WTC11 (cell line): ENCODE measurements around the gene SKP1. TPM values are rescaled to one million over a fixed set of nuclear protein-coding genes. Genes with fewer than 3 reads are reported as not detected.

ENCODE experiments used
- ATAC-seq: fragments of 200-7000 bp; cut with Tn5 transposase; 2 replicates; pipeline ENCODE4 v1.10.0; 2021; ENCODE audit warnings: mild to moderate bottlenecking, moderate library complexity
- CTCF ChIA-PET: fragments of 300-600 bp; sonication (Branson Sonifier 250); formaldehyde crosslinking; loops from one replicate; lab custom pipeline; 2021; ENCODE audit warnings: antibody characterized with exemption; lab: Charles Lee
- POLR2A ChIA-PET: fragments of 350-600 bp; sonication (Branson Sonifier 250); formaldehyde crosslinking; loops from one replicate; lab custom pipeline; 2021; ENCODE audit warnings: antibody characterized with exemption; lab: Charles Lee
- DNase-seq: peaks from one replicate; pipeline ENCODE4 v3.0.0; 2021; ENCODE audit warnings: low spot score
- H3K27ac Mint-ChIP-seq: 2 replicates; pipeline ENCODE4 v1.8.0; 2021; ENCODE audit warnings: mixed read lengths
- H3K27me3 Mint-ChIP-seq: 2 replicates; pipeline ENCODE4 v1.8.0; 2021; ENCODE audit warnings: low read depth, mild to moderate bottlenecking, moderate library complexity, mixed read lengths
- H3K36me3 Mint-ChIP-seq: 2 replicates; pipeline ENCODE4 v1.8.0; 2021; ENCODE audit warnings: mixed read lengths
- H3K4me1 Mint-ChIP-seq: 2 replicates; pipeline ENCODE4 v1.8.0; 2022; ENCODE audit warnings: mixed read lengths
- H3K4me3 Mint-ChIP-seq: 2 replicates; pipeline ENCODE4 v1.8.0; 2021; ENCODE audit warnings: mild to moderate bottlenecking, moderate library complexity, mixed read lengths
- H3K9me3 Mint-ChIP-seq: 2 replicates; pipeline ENCODE4 v1.8.0; 2021; ENCODE audit warnings: mixed read lengths
- ATF3 ChIP-seq: sonication (generic); formaldehyde crosslinking; conservative IDR thresholded peaks from 2 replicates; pipeline ENCODE4 v1.8.1; 2022; ENCODE audit warnings: mild to moderate bottlenecking, missing genetic modification reagents
- EMX1 ChIP-seq: fragments of 250-450 bp; sonication (Bioruptor Pico); IDR thresholded peaks from 2 replicates; pipeline ENCODE4 v1.8.0; 2021; ENCODE audit warnings: mild to moderate bottlenecking
- ETV6 ChIP-seq: sonication (generic); formaldehyde crosslinking; IDR thresholded peaks from 2 replicates; pipeline ENCODE4 v1.8.1; 2022; ENCODE audit warnings: mild to moderate bottlenecking, missing genetic modification reagents
- FOXP1 ChIP-seq: sonication (generic); formaldehyde crosslinking; IDR thresholded peaks from 2 replicates; pipeline ENCODE4 v1.8.0; 2022; ENCODE audit warnings: missing genetic modification reagents, mild to moderate bottlenecking, moderate library complexity, borderline replicate concordance
- GABPB1 ChIP-seq: sonication (generic); formaldehyde crosslinking; IDR thresholded peaks from 2 replicates; pipeline ENCODE4 v1.8.1; 2023; ENCODE audit warnings: mild to moderate bottlenecking, missing genetic modification reagents
- GRHL2 ChIP-seq: fragments of 250-450 bp; sonication (Bioruptor Pico); IDR thresholded peaks from 2 replicates; pipeline ENCODE4 v1.8.0; 2022; ENCODE audit warnings: mild to moderate bottlenecking, moderate library complexity; ENCODE audit not compliant: insufficient replicate concordance, severe bottlenecking
- GTF2I ChIP-seq: fragments of 250-450 bp; sonication (Bioruptor Pico); conservative IDR thresholded peaks from 2 replicates; pipeline ENCODE4 v1.4.0; 2021; ENCODE audit warnings: mild to moderate bottlenecking
- KAT7 ChIP-seq: sonication (generic); formaldehyde crosslinking; IDR thresholded peaks from 2 replicates; pipeline ENCODE4 v1.8.1; 2023; ENCODE audit warnings: missing genetic modification reagents, mild to moderate bottlenecking, borderline replicate concordance
- MAX ChIP-seq: sonication (generic); formaldehyde crosslinking; IDR thresholded peaks from 2 replicates; pipeline ENCODE4 v1.8.0; 2022; ENCODE audit warnings: mild to moderate bottlenecking, missing genetic modification reagents
- NFYB ChIP-seq: sonication (generic); formaldehyde crosslinking; conservative IDR thresholded peaks from 2 replicates; pipeline ENCODE4 v1.8.0; 2022; ENCODE audit warnings: low read depth, missing genetic modification reagents
- SMAD4 ChIP-seq: sonication (generic); formaldehyde crosslinking; IDR thresholded peaks from 2 replicates; pipeline ENCODE4 v1.8.0; 2022; ENCODE audit warnings: mild to moderate bottlenecking, missing genetic modification reagents
- TEAD1 ChIP-seq: sonication (generic); formaldehyde crosslinking; IDR thresholded peaks from 2 replicates; pipeline ENCODE4 v1.8.0; 2022; ENCODE audit warnings: mild to moderate bottlenecking, missing genetic modification reagents
- ZBTB21 ChIP-seq: sonication (generic); formaldehyde crosslinking; IDR thresholded peaks from 2 replicates; pipeline ENCODE4 v1.8.1; 2023; ENCODE audit warnings: mild to moderate bottlenecking, missing genetic modification reagents, borderline replicate concordance
- ZNF263 ChIP-seq: sonication (generic); formaldehyde crosslinking; IDR thresholded peaks from 2 replicates; pipeline ENCODE4 v1.8.1; 2022; ENCODE audit warnings: low read depth, mild to moderate bottlenecking, moderate library complexity, missing genetic modification reagents
- ZNF317 ChIP-seq: sonication (generic); formaldehyde crosslinking; IDR thresholded peaks from 2 replicates; pipeline ENCODE4 v1.8.1; 2023; ENCODE audit warnings: low read depth, mild to moderate bottlenecking, moderate library complexity, missing genetic modification reagents, borderline replicate concordance
- ZNF425 ChIP-seq: fragments of 250-450 bp; sonication (Bioruptor Pico); conservative IDR thresholded peaks from 2 replicates; pipeline ENCODE4 v1.9.0; 2021; ENCODE audit warnings: mild to moderate bottlenecking
- total RNA-seq: library from RNA; stranded (reverse); gene quantifications from 3 replicates; pipeline ENCODE4 v1.2.3, GENCODE V29; 2021
- TF ChIP-seq, protein P1 (sequence below): sonication (generic); formaldehyde crosslinking; IDR thresholded peaks from 2 replicates; pipeline ENCODE4 v1.8.1; 2022; ENCODE audit warnings: mild to moderate bottlenecking, missing genetic modification reagents, moderate library complexity, borderline replicate concordance
- TF ChIP-seq, protein P2 (sequence below): sonication (generic); formaldehyde crosslinking; IDR thresholded peaks from 2 replicates; pipeline ENCODE4 v1.8.1; 2023; ENCODE audit warnings: mild to moderate bottlenecking, missing genetic modification reagents, borderline replicate concordance

SKP1 gene
- total RNA-seq, 1 experiment from 2014 or later: 285 TPM

DNA sequence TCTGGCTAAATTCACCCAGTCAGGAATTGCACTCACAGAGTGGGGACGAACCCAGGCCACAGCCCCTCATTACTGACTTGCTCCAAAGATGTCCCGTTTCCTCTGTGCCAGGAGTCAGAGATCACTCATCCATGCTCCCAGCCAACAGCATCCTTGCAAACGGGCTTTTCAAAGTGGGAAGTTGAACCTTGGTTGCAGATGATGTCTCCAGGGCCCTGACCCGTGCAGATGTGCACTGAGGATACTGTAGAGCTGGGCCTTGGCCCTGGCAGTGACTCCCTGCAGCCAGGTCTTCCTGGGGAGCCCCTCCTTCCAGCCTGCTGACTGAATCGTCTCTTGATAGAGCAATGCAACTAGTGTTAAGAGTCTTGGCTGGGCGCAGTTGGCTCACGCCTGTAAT is 40.0 kb downstream of the SKP1 start:
- Mint-ChIP-seq H3K27ac (0 out of 2 replicates have a peak overlapping the region, but pooled peaks have one; percentile 7), H3K4me3 (no peak overlapping the region), H3K9me3 (no peaks in the 10 kb centered on the region), H3K36me3 (peaks cover 6% of the 10 kb centered on the region; the same call in 1 of the 2 replicates), H3K4me1 (peaks cover 22% of the 10 kb centered on the region), H3K27me3 (no peaks in the 10 kb centered on the region)
- DNase-seq (no peak), ATAC-seq (no peak)
- TF ChIP-seq GRHL2 (CRISPR knock-in tag) (no peak), FOXP1 (CRISPR knock-in tag) (no peak), ZNF263 (CRISPR knock-in tag) (no peak)
- POLR2A ChIA-PET: no interaction called here
- CTCF ChIA-PET: interaction anchor here (0.6 to 12.5 kb wide), 4 partner anchors 11 to 132 kb away, joined by 4 to 202 read pairs (median 5); no protein-coding TSS in a partner anchor

GRCh38 chr5:134136221-134136631 is 40.5 kb downstream of the SKP1 start:
- Mint-ChIP-seq H3K4me1 (peaks cover 22% of the 10 kb centered on the region), H3K27me3 (no peaks in the 10 kb centered on the region), H3K4me3 (no peak overlapping the region), H3K36me3 (peaks cover 6% of the 10 kb centered on the region; the same call in 1 of the 2 replicates), H3K9me3 (no peaks in the 10 kb centered on the region), H3K27ac (no peak overlapping the region)
- CTCF ChIA-PET: interaction anchor here (1.0 to 12.5 kb wide), 2 partner anchors 23 to 97 kb away, joined by 3 to 202 read pairs; no protein-coding TSS in a partner anchor
- TF ChIP-seq ZNF425 (CRISPR knock-in tag) (no peak), MAX (CRISPR knock-in tag) (no peak), SMAD4 (CRISPR knock-in tag) (no peak), ETV6 (CRISPR knock-in tag) (no peak), ZNF317 (CRISPR knock-in tag) (no peak)
- TF ChIP-seq, protein P1, sequence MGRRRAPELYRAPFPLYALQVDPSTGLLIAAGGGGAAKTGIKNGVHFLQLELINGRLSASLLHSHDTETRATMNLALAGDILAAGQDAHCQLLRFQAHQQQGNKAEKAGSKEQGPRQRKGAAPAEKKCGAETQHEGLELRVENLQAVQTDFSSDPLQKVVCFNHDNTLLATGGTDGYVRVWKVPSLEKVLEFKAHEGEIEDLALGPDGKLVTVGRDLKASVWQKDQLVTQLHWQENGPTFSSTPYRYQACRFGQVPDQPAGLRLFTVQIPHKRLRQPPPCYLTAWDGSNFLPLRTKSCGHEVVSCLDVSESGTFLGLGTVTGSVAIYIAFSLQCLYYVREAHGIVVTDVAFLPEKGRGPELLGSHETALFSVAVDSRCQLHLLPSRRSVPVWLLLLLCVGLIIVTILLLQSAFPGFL (CRISPR knock-in tag): no peak
- TF ChIP-seq, protein P2, sequence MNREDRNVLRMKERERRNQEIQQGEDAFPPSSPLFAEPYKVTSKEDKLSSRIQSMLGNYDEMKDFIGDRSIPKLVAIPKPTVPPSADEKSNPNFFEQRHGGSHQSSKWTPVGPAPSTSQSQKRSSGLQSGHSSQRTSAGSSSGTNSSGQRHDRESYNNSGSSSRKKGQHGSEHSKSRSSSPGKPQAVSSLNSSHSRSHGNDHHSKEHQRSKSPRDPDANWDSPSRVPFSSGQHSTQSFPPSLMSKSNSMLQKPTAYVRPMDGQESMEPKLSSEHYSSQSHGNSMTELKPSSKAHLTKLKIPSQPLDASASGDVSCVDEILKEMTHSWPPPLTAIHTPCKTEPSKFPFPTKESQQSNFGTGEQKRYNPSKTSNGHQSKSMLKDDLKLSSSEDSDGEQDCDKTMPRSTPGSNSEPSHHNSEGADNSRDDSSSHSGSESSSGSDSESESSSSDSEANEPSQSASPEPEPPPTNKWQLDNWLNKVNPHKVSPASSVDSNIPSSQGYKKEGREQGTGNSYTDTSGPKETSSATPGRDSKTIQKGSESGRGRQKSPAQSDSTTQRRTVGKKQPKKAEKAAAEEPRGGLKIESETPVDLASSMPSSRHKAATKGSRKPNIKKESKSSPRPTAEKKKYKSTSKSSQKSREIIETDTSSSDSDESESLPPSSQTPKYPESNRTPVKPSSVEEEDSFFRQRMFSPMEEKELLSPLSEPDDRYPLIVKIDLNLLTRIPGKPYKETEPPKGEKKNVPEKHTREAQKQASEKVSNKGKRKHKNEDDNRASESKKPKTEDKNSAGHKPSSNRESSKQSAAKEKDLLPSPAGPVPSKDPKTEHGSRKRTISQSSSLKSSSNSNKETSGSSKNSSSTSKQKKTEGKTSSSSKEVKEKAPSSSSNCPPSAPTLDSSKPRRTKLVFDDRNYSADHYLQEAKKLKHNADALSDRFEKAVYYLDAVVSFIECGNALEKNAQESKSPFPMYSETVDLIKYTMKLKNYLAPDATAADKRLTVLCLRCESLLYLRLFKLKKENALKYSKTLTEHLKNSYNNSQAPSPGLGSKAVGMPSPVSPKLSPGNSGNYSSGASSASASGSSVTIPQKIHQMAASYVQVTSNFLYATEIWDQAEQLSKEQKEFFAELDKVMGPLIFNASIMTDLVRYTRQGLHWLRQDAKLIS (CRISPR knock-in tag): no peak
- DNase-seq (no peak), ATAC-seq (no peak)
- POLR2A ChIA-PET: no interaction called here

DNA sequence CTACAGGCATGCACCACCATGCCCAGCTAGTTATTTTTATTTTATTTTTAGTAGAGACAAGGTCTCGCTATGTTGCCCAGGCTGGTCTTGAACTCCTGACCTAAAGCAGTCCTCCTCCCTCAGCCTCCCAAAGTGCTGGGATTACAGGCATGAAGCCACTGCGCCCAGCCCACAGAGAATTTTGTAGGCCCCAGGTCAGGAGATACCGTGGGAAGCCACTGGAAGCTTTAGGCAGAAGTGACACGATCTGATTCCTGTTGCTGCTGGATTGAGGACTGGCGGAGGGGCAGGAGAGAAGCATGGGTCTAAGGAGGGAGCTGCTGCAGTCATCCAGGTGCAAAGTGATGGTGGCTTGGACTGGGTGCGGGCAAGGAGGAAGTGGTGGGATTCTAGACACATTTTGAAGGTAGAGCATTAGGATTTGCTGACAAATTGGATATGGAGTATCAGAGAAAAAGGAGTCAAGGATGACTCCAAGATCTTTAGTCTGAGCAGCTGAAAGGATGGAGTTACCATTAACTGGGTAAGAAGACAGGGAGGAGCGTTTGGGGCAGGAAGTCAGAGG is 41.6 kb downstream of the SKP1 start:
- peaks cover 19% of the 10 kb centered on the region for H3K4me1 Mint-ChIP-seq
- no peak overlapping the region for H3K4me3 Mint-ChIP-seq
- no peak for TF ChIP-seq EMX1 (CRISPR knock-in tag)
- no peak for TF ChIP-seq TEAD1 (CRISPR knock-in tag)
- no peak for TF ChIP-seq GABPB1
- TF ChIP-seq ATF3 (CRISPR knock-in tag): no peak
- TF ChIP-seq KAT7 (CRISPR knock-in tag): no peak
- TF ChIP-seq ZBTB21: no peak
- no peak for TF ChIP-seq GTF2I (CRISPR knock-in tag)
- no peak for TF ChIP-seq NFYB
- ChIA-PET CTCF (interaction anchor here (1.0 to 12.5 kb wide), 3 partner anchors 22 to 109 kb away, joined by 3 to 202 read pairs (median 6); no protein-coding TSS in a partner anchor), POLR2A (no interaction called here)
- peaks cover 6% of the 10 kb centered on the region; the same call in 1 of the 2 replicates for H3K36me3 Mint-ChIP-seq
- H3K27ac Mint-ChIP-seq: no peak overlapping the region; the same call in 1 of the 2 replicates
- H3K27me3 Mint-ChIP-seq: no peaks in the 10 kb centered on the region
- DNase-seq (no peak), ATAC-seq (no peak)
- H3K9me3 Mint-ChIP-seq: no peaks in the 10 kb centered on the region
